Ovary (tissue), 9 donors: ENCODE data around the gene FKBP3. TPM values are rescaled to one million over a fixed set of nuclear protein-coding genes. Genes with fewer than 3 reads are reported as not detected.

Experiments used
- DNase-seq, 5 donors: peaks; one replicate each; pipeline ENCODE4 v3.0.0-alpha.2; 2019 to 2020
- H3K27ac ChIP-seq, 2 donors: fragments of 200-600 bp; one replicate each; pipeline versions ENCODE4 v1.5.1 to v1.8.0; 2019 to 2022
- H3K27me3 ChIP-seq: fragments of 200-600 bp; one replicate; pipeline ENCODE4 v1.8.0; 2022
- H3K36me3 ChIP-seq: fragments of 200-600 bp; sonication (generic); one replicate; pipeline ENCODE4 v1.5.1; 2019
- H3K4me1 ChIP-seq: one replicate; pipeline ENCODE4 v1.8.1; 2013; ENCODE audit warnings: mild to moderate bottlenecking, moderate library complexity; ENCODE audit not compliant: insufficient read depth
- H3K4me3 ChIP-seq: fragments of 200-600 bp; sonication (generic); one replicate; pipeline ENCODE4 v1.5.1; 2017
- H3K9me3 ChIP-seq, 2 donors: fragments of 200-600 bp in 1 of 2; sonication (generic) in 1 of 2; one replicate each; pipeline versions ENCODE4 v1.5.1 to v1.8.1; 2013 to 2019; ENCODE audit warnings: mild to moderate bottlenecking in 1 of 2, moderate library complexity in 1 of 2
- EP300 ChIP-seq: sonication (generic); formaldehyde crosslinking; IDR thresholded peaks from one replicate; pipeline ENCODE4 v1.6.1; 2017; ENCODE audit warnings: antibody characterized with exemption
- POLR2A ChIP-seq: fragments of 450-650 bp; IDR thresholded peaks from one replicate; pipeline ENCODE4 v1.6.1; 2017; ENCODE audit warnings: antibody characterized with exemption, mild to moderate bottlenecking, moderate library complexity
- WGBS, 3 donors: extraction: QIAGEN DNeasy Blood & Tissue Kit in 1 of 3; methylation state at CpG; one replicate each; pipeline versions ENCODE4 v1.1.5 to v1.1.7; 2013 to 2017; 5-methylcytosine and 5-hydroxymethylcytosine counted together
- intact Hi-C, 4 donors: fragments of 100-400 bp; cut with DNase I; formaldehyde crosslinking; loops; one replicate each; pipeline versions ENCODE4 v1.11.0 to v1.15.1; 2022 to 2023
- polyA plus RNA-seq, 2 donors: library from polyadenylated mRNA; stranded (reverse); fragments of 200-250 nt in 1 of 2; fragments of 350-450 nt in 1 of 2; fragmentation: Illumina TruSeq in 1 of 2; extraction: RNeasy Lipid Tissue Mini Kit (QIAGEN cat#74804) in 1 of 2; gene quantifications; one replicate each; pipeline ENCODE4 v1.2.3, GENCODE V29; 2013 to 2014
- total RNA-seq, 7 donors: library from RNA; depleted of rRNA in 2 of 7; stranded (reverse); fragments of >200 nt in 2 of 7; fragmentation: NEBNext Ultra II Directional in 3 of 7; extraction: Animal tissue kit (Norgen Biotek cat#: 25700) in 3 of 7; gene quantifications; one replicate each; pipeline versions ENCODE4 v1.1.0 to v1.2.4, GENCODE V29; 2016 to 2023
- TF ChIP-seq, protein P1 (sequence below), 3 donors: fragments of 450-650 bp in 2 of 3; fragments of 200-600 bp in 1 of 3; IDR thresholded peaks; one replicate each; pipeline versions ENCODE4 v1.5.1 to v1.8.0; 2016 to 2022; ENCODE audit warnings: antibody characterized with exemption in 3 of 3, mild to moderate bottlenecking in 1 of 3
- donor health status: DM: no; HTN: no; CAD: no; lungs with moderate emphysema.
- donor health status: DM: no; HTN: no; CAD: no.
- donor health status: Bipolar disorder and iron deficiency.
- donor health status: DM: yes; HTN: yes; CAD: no.
- donor health status: DM: no; HTN: no; CAD: no.
- donor health status: DM: yes; HTN: yes; CAD: no.

FKBP3 gene
- total and polyA plus RNA-seq, 9 donors: 38.3 to 65.9 (median 43.5) TPM

DNA sequence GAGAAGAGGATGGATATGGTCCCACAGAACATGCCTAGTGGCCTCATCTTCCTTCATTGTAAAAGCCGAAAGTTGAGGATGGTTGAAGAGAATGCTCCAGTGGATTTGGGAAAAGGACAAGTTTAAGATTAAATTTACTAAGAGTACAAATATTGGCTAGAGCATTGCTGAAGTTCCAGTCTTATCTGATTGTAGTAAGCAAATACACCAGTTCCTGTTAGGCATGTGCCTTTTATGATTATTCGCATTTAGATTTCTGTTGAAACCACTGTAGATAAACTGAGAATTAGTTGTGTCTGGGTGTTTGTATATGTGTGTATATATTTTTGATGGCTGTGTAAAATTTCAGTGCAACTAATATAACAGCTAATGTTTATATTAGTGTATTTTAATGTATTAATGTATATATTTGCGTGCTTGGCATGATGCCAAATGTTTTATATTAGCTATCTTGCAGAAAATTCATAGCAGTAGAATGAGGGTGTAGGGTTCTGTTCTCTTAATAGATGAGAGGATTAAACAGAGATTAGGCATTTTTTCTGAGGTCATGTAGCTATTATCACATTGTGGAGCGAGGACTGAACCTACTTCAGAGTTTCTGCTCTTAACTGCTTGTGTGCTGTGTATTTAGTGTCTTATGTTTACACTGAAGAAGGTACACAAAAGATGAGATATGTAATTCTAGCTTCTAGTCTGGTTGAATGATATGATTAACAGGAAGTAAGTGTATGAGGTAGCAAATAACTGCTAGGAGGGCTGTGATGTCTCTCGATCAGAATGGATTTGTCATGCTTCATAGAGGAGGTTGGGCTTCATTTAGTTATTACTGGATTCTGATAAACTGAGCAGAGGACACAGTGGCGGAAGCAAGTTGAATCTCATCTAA is 21.1 kb downstream of the FKBP3 start:
- no peaks in the 10 kb centered on the region for H3K9me3 ChIP-seq
- H3K36me3 ChIP-seq: peaks cover 2% of the 10 kb centered on the region
- 87 to 89% (median 88%) methylated on average over 6 of the region's 6 CpGs for whole genome bisulfite sequencing, 3 donors
- H3K4me3 ChIP-seq: no peak overlapping the region
- intact Hi-C loops: no loop called here
- H3K27ac ChIP-seq: no peak overlapping the region
- H3K27me3 ChIP-seq: no peaks in the 10 kb centered on the region
- H3K4me1 ChIP-seq: no peaks in the 10 kb centered on the region
- TF ChIP-seq EP300 (no peak), POLR2A (no peak)
- TF ChIP-seq, protein P1, sequence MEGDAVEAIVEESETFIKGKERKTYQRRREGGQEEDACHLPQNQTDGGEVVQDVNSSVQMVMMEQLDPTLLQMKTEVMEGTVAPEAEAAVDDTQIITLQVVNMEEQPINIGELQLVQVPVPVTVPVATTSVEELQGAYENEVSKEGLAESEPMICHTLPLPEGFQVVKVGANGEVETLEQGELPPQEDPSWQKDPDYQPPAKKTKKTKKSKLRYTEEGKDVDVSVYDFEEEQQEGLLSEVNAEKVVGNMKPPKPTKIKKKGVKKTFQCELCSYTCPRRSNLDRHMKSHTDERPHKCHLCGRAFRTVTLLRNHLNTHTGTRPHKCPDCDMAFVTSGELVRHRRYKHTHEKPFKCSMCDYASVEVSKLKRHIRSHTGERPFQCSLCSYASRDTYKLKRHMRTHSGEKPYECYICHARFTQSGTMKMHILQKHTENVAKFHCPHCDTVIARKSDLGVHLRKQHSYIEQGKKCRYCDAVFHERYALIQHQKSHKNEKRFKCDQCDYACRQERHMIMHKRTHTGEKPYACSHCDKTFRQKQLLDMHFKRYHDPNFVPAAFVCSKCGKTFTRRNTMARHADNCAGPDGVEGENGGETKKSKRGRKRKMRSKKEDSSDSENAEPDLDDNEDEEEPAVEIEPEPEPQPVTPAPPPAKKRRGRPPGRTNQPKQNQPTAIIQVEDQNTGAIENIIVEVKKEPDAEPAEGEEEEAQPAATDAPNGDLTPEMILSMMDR (IDR thresholded peaks at IDR 0.05): no peak
- DNase-seq: no peak

- no peak for DNase-seq
- H3K9me3 ChIP-seq: no peaks in the 10 kb centered on the region
- H3K27me3 ChIP-seq: no peaks in the 10 kb centered on the region
- TF ChIP-seq EP300 (no peak), POLR2A (no peak)
- TF ChIP-seq, protein P1 (IDR thresholded peaks at IDR 0.05): no peak
- WGBS, 3 donors: 93 to 100% (median 95%) methylated on average over 1 of the region's 1 CpG
- H3K36me3 ChIP-seq: peaks cover 2% of the 10 kb centered on the region
- intact Hi-C loops: no loop called here
- no peaks in the 10 kb centered on the region for H3K4me1 ChIP-seq
- H3K4me3 ChIP-seq: no peak overlapping the region
- no peak overlapping the region for H3K27ac ChIP-seq
Observed at GRCh38 chr14:45104561-45104960, 29.7 kb downstream of the FKBP3 start.

DNA sequence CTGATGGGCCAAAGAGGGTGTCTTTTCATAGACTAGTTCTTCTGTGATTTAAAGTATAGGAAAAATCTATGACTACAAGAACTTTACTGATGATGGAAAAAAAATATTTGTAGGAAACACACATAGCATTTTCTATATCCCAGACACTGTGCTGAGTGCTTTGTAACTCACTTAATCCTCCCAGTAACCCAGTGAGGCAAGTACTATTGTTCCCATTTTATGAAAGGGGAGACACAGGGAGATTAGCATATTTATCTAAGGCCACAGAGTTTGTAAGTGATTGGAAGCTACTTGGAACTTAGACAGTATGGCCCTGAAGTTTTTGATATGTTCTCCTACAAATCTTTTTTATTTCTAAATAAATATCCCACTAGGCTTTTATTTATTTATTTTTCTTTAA is 30.5 kb downstream of the FKBP3 start:
- no peaks in the 10 kb centered on the region for H3K36me3 ChIP-seq

DNA sequence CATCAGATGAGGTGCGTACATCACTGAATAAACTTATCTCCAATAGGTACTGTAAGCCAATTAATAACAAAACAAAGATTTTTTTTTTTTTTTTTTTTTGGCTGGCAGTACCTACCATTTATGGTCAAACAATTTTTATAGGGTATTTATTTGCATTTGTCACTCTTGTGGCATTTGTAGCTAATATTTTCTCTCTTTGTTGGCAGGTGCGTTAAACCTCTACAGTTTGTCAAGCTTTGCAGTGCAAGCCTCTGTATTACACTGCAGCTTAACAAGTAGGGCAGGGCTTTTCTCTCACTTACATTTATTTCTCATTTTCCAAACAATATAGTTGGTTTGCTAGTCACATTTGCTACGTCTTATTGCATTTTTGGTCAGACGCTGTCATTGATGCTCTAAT is 38.1 kb downstream of the FKBP3 start:
- Histone ChIP-seq H3K4me1 (no peaks in the 10 kb centered on the region), H3K36me3 (no peaks in the 10 kb centered on the region), H3K9me3 (no peaks in the 10 kb centered on the region), H3K27me3 (no peaks in the 10 kb centered on the region), H3K27ac (no peak overlapping the region), H3K4me3 (no peak overlapping the region)
- WGBS, 3 donors: 90 to 96% (median 94%) methylated on average over 4 of the region's 4 CpGs
- no peak for DNase-seq
- TF ChIP-seq POLR2A (no peak), EP300 (no peak)
- TF ChIP-seq, protein P1 (IDR thresholded peaks at IDR 0.05): no peak
- intact Hi-C loops: no loop called here

More for the DNA sequence above, 30.5 kb downstream of the FKBP3 start:
- H3K4me3 ChIP-seq: no peak overlapping the region
- H3K27me3 ChIP-seq: no peaks in the 10 kb centered on the region
- H3K9me3 ChIP-seq: no peaks in the 10 kb centered on the region
- H3K4me1 ChIP-seq: no peaks in the 10 kb centered on the region
- no peak overlapping the region for H3K27ac ChIP-seq
- intact Hi-C loops: no loop called here
- no peak for DNase-seq
- TF ChIP-seq, protein P1 (IDR thresholded peaks at IDR 0.05): no peak
- TF ChIP-seq EP300 (no peak), POLR2A (no peak)
